Measurements from ENCODE around the gene LZTFL1.

Gene LZTFL1

GRCh38 chr3:45841757-45842491, at the start of gene LZTFL1:
Gene LZTFL1 (minus strand): TSS chr3:45842119. CDS start chr3:45841991, 128 bp downstream.
- DNase-seq (ENCODE audit: low read depth), result peak; percentile 99
- no peak for TF ChIP-seq CTCF (IDR thresholded peaks at IDR 0.05; ENCODE audit: low read length, missing control alignments)
- H3K4me3 ChIP-seq (replicated peaks; ENCODE audit: low read depth, low read length), result peak within 1 kb of the TSS; percentile 92

- no peak for DNase-seq (ENCODE audit: low read depth)
- no peak overlapping the region for H3K4me3 ChIP-seq (replicated peaks; ENCODE audit: low read depth, low read length)
- TF ChIP-seq CTCF (IDR thresholded peaks at IDR 0.05; ENCODE audit: low read length, missing control alignments), result no peak
Observed at GRCh38 chr3:45890405-45890804, 48.5 kb upstream of the LZTFL1 start.

- no peak overlapping the region for H3K4me3 ChIP-seq (replicated peaks; ENCODE audit: low read depth, low read length)
- TF ChIP-seq CTCF (IDR thresholded peaks at IDR 0.05; ENCODE audit: low read length, missing control alignments), result no peak
- no peak for DNase-seq (ENCODE audit: low read depth)
Observed at GRCh38 chr3:45889337-45889736, 47.4 kb upstream of the LZTFL1 start.

GRCh38 chr3:45887759-45888511, 46.0 kb upstream of the LZTFL1 start:
- DNase-seq (ENCODE audit: low read depth), result no peak
- H3K4me3 ChIP-seq (replicated peaks; ENCODE audit: low read depth, low read length), result no peak overlapping the region
- TF ChIP-seq CTCF (IDR thresholded peaks at IDR 0.05; ENCODE audit: low read length, missing control alignments), result no peak

- DNase-seq (ENCODE audit: low read depth), result no peak
- no peak overlapping the region for H3K4me3 ChIP-seq (replicated peaks; ENCODE audit: low read depth, low read length)
- TF ChIP-seq CTCF (IDR thresholded peaks at IDR 0.05; ENCODE audit: low read length, missing control alignments), result no peak
Observed at GRCh38 chr3:45887285-45887684, 45.4 kb upstream of the LZTFL1 start.

- H3K4me3 ChIP-seq (replicated peaks; ENCODE audit: low read depth, low read length), result no peak within 1 kb of the TSS
- TF ChIP-seq CTCF (IDR thresholded peaks at IDR 0.05; ENCODE audit: low read length, missing control alignments), result no peak
- no peak for DNase-seq (ENCODE audit: low read depth)
Observed at GRCh38 chr3:45885979-45886705, 44.2 kb upstream of the LZTFL1 start, which contains the start of gene CCR9. Gene CCR9 (plus strand): TSS chr3:45886543. CDS start chr3:45894934, 8,391 bp downstream.

All from fibroblast of pulmonary artery (primary cell).